Measurements from ENCODE around the gene HAPLN2. TPM values are rescaled to one million over a fixed set of nuclear protein-coding genes. Genes with fewer than 3 reads are reported as not detected.

Gene HAPLN2
- polyA plus RNA-seq, 1 donor (not counting 4 experiments of a cell fraction or from before 2014, with no cell fraction given): not detected

GRCh38 chr1:156662800-156663055 lies 43.5 kb downstream of the HAPLN2 start:
- Histone ChIP-seq H3K9ac (ENCODE audit: control insufficient read depth, extremely low read depth, insufficient read depth, low read length) (no peak overlapping the region), H3K9me1 (ENCODE audit: control insufficient read depth, extremely low read depth, insufficient read depth, low read length) (no peaks in the 10 kb centered on the region), H3K27ac (ENCODE audit: control insufficient read depth, insufficient read depth, low read length) (no peak overlapping the region), H3K4me1 (ENCODE audit: control insufficient read depth, extremely low read depth, insufficient read depth, low read length) (peaks cover 22% of the 10 kb centered on the region), H2AFZ (ENCODE audit: control insufficient read depth, low read length) (no peak overlapping the region), H3K36me3 (ENCODE audit: control insufficient read depth in 2 of 2, extremely low read depth in 1 of 2, insufficient read depth in 2 of 2, low read length in 2 of 2) (no peaks in the 10 kb centered on the region), H3K79me2 (ENCODE audit: control insufficient read depth, insufficient read depth, low read length) (no peaks in the 10 kb centered on the region), H4K20me1 (ENCODE audit: control insufficient read depth, extremely low read depth, insufficient read depth, low read length) (no peaks in the 10 kb centered on the region), H3K27me3 (ENCODE audit: control insufficient read depth, extremely low read depth, insufficient read depth, low read length) (peaks cover 5% of the 10 kb centered on the region), H3K9me3 (ENCODE audit: control insufficient read depth, low read depth, low read length) (no peaks in the 10 kb centered on the region), H3K4me3 (ENCODE audit: control insufficient read depth in 2 of 3, extremely low read depth in 1 of 3, insufficient read depth in 2 of 3, low read depth in 1 of 3, low read length in 3 of 3) (no peak overlapping the region), H3K4me2 (ENCODE audit: control insufficient read depth, extremely low read depth, insufficient read depth, low read depth, low read length) (no peak overlapping the region)
- TF ChIP-seq CTCF (optimal IDR thresholded peaks at IDR 0.05 in 1 of 3, IDR thresholded peaks at IDR 0.05 in 1 of 3, conservative IDR thresholded peaks at IDR 0.05 in 1 of 3; ENCODE audit: extremely low read depth in 1 of 3, insufficient read depth in 2 of 3, low read length in 3 of 3): no peak
- TF ChIP-seq EZH2 (IDR thresholded peaks at IDR 0.05; ENCODE audit: low read length): no peak
- dilution Hi-C loops (cut with MboI; ENCODE audit: extremely low pct_ligation_motif_present, low sequenced_read_pairs): no loop called here
- DNase-seq (ENCODE audit: low read depth, low spot score) (no peak), FAIRE-seq (no peak)

- Histone ChIP-seq H3K9me3 (ENCODE audit: control insufficient read depth, low read depth, low read length) (no peaks in the 10 kb centered on the region), H3K4me1 (ENCODE audit: control insufficient read depth, extremely low read depth, insufficient read depth, low read length) (peaks cover 22% of the 10 kb centered on the region), H3K9me1 (ENCODE audit: control insufficient read depth, extremely low read depth, insufficient read depth, low read length) (no peaks in the 10 kb centered on the region), H4K20me1 (ENCODE audit: control insufficient read depth, extremely low read depth, insufficient read depth, low read length) (no peaks in the 10 kb centered on the region), H2AFZ (ENCODE audit: control insufficient read depth, low read length) (no peak overlapping the region), H3K36me3 (ENCODE audit: control insufficient read depth in 2 of 2, extremely low read depth in 1 of 2, insufficient read depth in 2 of 2, low read length in 2 of 2) (no peaks in the 10 kb centered on the region), H3K4me2 (ENCODE audit: control insufficient read depth, extremely low read depth, insufficient read depth, low read depth, low read length) (no peak overlapping the region), H3K9ac (ENCODE audit: control insufficient read depth, extremely low read depth, insufficient read depth, low read length) (no peak overlapping the region), H3K4me3 (ENCODE audit: control insufficient read depth in 2 of 3, extremely low read depth in 1 of 3, insufficient read depth in 2 of 3, low read depth in 1 of 3, low read length in 3 of 3) (no peak overlapping the region), H3K27me3 (ENCODE audit: control insufficient read depth, extremely low read depth, insufficient read depth, low read length) (peaks cover 1% of the 10 kb centered on the region), H3K27ac (ENCODE audit: control insufficient read depth, insufficient read depth, low read length) (no peak overlapping the region), H3K79me2 (ENCODE audit: control insufficient read depth, insufficient read depth, low read length) (no peaks in the 10 kb centered on the region)
- DNase-seq (ENCODE audit: low read depth, low spot score) (no peak), FAIRE-seq (no peak)
- dilution Hi-C loops (cut with MboI; ENCODE audit: extremely low pct_ligation_motif_present, low sequenced_read_pairs): no loop called here
- no peak for TF ChIP-seq CTCF (optimal IDR thresholded peaks at IDR 0.05 in 1 of 3, IDR thresholded peaks at IDR 0.05 in 1 of 3, conservative IDR thresholded peaks at IDR 0.05 in 1 of 3; ENCODE audit: extremely low read depth in 1 of 3, insufficient read depth in 2 of 3, low read length in 3 of 3)
Measured at GRCh38 chr1:156663178-156663577, 44.0 kb downstream of the HAPLN2 start.

Measured in keratinocyte (primary cell).